MM.1S (cell line): ENCODE results near the gene ADAMTS17.

Experiments used
- DNase-seq: peaks from one replicate; pipeline ENCODE4 v3.0.0-alpha.2; 2015
- H2AFZ ChIP-seq: fragments of 300-600 bp; sonication (generic); 2 replicates; pipeline ENCODE4 v1.6.0; 2016; ENCODE audit warnings: antibody characterized with exemption, low read length
- H3F3A ChIP-seq: fragments of 300-600 bp; sonication (generic); 2 replicates; pipeline ENCODE4 v1.6.1; 2016; ENCODE audit warnings: mild to moderate bottlenecking, antibody characterized with exemption, low read length, moderate library complexity, mixed read lengths; ENCODE audit not compliant: insufficient read depth
- H3K27ac ChIP-seq: fragments of 300-600 bp; sonication (generic); 2 replicates; pipeline ENCODE4 v1.5.1; 2016; ENCODE audit warnings: mild to moderate bottlenecking, low read length
- H3K27me3 ChIP-seq: fragments of 300-600 bp; sonication (generic); replicated peaks from 2 replicates; pipeline ENCODE4 v1.6.0; 2016; ENCODE audit warnings: low read length; ENCODE audit not compliant: insufficient read depth
- H3K36me3 ChIP-seq: fragments of 300-600 bp; sonication (generic); replicated peaks from 2 replicates; pipeline ENCODE4 v1.6.1; 2016; ENCODE audit warnings: mild to moderate bottlenecking, low read length, mixed read lengths; ENCODE audit not compliant: insufficient read depth
- H3K4me1 ChIP-seq: fragments of 300-600 bp; sonication (generic); 2 replicates; pipeline ENCODE4 v1.6.1; 2016; ENCODE audit warnings: low read length, mixed read lengths
- H3K4me2 ChIP-seq: fragments of 300-600 bp; sonication (generic); 2 replicates; pipeline ENCODE4 v1.6.0; 2016; ENCODE audit warnings: low read depth, low read length
- H3K4me3 ChIP-seq: fragments of 300-600 bp; sonication (generic); 2 replicates; pipeline ENCODE4 v1.5.1; 2016; ENCODE audit warnings: low read length, mixed read lengths
- H3K79me2 ChIP-seq: fragments of 300-600 bp; sonication (generic); 2 replicates; pipeline ENCODE4 v1.6.1; 2016; ENCODE audit warnings: mixed run types, low read length, mixed read lengths
- H3K9ac ChIP-seq: fragments of 300-600 bp; sonication (generic); 2 replicates; pipeline ENCODE4 v1.6.1; 2016; ENCODE audit warnings: low read length, mixed read lengths
- H3K9me2 ChIP-seq: fragments of 300-600 bp; sonication (generic); replicated peaks from 2 replicates; pipeline ENCODE4 v1.6.1; 2016; ENCODE audit warnings: mild to moderate bottlenecking, low read length, mixed read lengths; ENCODE audit not compliant: insufficient read depth
- H3K9me3 ChIP-seq: fragments of 300-600 bp; sonication (generic); replicated peaks from 2 replicates; pipeline ENCODE4 v1.6.1; 2016; ENCODE audit warnings: mild to moderate bottlenecking, low read length, mixed read lengths; ENCODE audit not compliant: insufficient read depth
- H4K20me1 ChIP-seq: fragments of 300-600 bp; sonication (generic); 2 replicates; pipeline ENCODE4 v1.6.1; 2016; ENCODE audit warnings: mild to moderate bottlenecking, low read length, moderate library complexity, mixed read lengths; ENCODE audit not compliant: insufficient read depth
- CTCF ChIP-seq: fragments of 300-600 bp; sonication (generic); IDR thresholded peaks from 2 replicates; pipeline ENCODE4 v1.5.1; 2016; ENCODE audit warnings: antibody characterized with exemption, low read length, mixed read lengths
- EZH2 ChIP-seq: fragments of 300-600 bp; sonication (generic); optimal IDR thresholded peaks from 2 replicates; pipeline ENCODE3; 2017; ENCODE audit warnings: low read depth, mild to moderate bottlenecking, antibody characterized with exemption, low read length, mixed read lengths
- EZH2phosphoT487 ChIP-seq: fragments of 300-600 bp; sonication (generic); IDR thresholded peaks from 2 replicates; pipeline ENCODE4 v1.6.1; 2018; ENCODE audit warnings: antibody characterized with exemption, low read length

The ADAMTS17 gene

GRCh38 chr15:100276506-100276905 lies 65.3 kb downstream of the ADAMTS17 start:
- Histone ChIP-seq H3K9ac (no peak overlapping the region), H3F3A (no peaks in the 10 kb centered on the region), H3K79me2 (no peaks in the 10 kb centered on the region), H3K4me3 (no peak overlapping the region), H3K4me1 (no peaks in the 10 kb centered on the region), H2AFZ (no peak overlapping the region), H3K4me2 (no peak overlapping the region), H3K9me2 (no peaks in the 10 kb centered on the region), H3K9me3 (no peaks in the 10 kb centered on the region), H4K20me1 (no peaks in the 10 kb centered on the region), H3K36me3 (no peaks in the 10 kb centered on the region), H3K27ac (no peak overlapping the region), H3K27me3 (no peaks in the 10 kb centered on the region)
- DNase-seq: no peak
- no peak for TF ChIP-seq EZH2phosphoT487
- no peak for TF ChIP-seq EZH2
- TF ChIP-seq CTCF: no peak

- TF ChIP-seq EZH2 (no peak), EZH2phosphoT487 (no peak), CTCF (no peak)
These were observed 66.1 kb downstream of the ADAMTS17 start for GRCh38 chr15:100275641-100276040.

GRCh38 chr15:100269831-100270230 lies 71.9 kb downstream of the ADAMTS17 start:
- no peak overlapping the region for H3K4me3 ChIP-seq
- H3F3A ChIP-seq: no peaks in the 10 kb centered on the region
- no peaks in the 10 kb centered on the region for H3K36me3 ChIP-seq
- no peaks in the 10 kb centered on the region for H3K27me3 ChIP-seq
- H3K4me2 ChIP-seq: no peak overlapping the region
- no peaks in the 10 kb centered on the region for H3K9me3 ChIP-seq
- no peak overlapping the region for H3K9ac ChIP-seq
- no peak for DNase-seq
- H3K4me1 ChIP-seq: no peaks in the 10 kb centered on the region
- H4K20me1 ChIP-seq: no peaks in the 10 kb centered on the region
- no peaks in the 10 kb centered on the region for H3K9me2 ChIP-seq
- no peak overlapping the region for H2AFZ ChIP-seq
- no peaks in the 10 kb centered on the region for H3K79me2 ChIP-seq
- TF ChIP-seq CTCF (no peak), EZH2 (no peak), EZH2phosphoT487 (no peak)
- H3K27ac ChIP-seq: no peak overlapping the region

More at GRCh38 chr15:100275641-100276040, 66.1 kb downstream of the ADAMTS17 start:
- Histone ChIP-seq H3K27me3 (no peaks in the 10 kb centered on the region), H3F3A (no peaks in the 10 kb centered on the region), H3K36me3 (no peaks in the 10 kb centered on the region), H4K20me1 (no peaks in the 10 kb centered on the region), H3K4me3 (no peak overlapping the region), H3K9me2 (no peaks in the 10 kb centered on the region), H3K4me1 (no peaks in the 10 kb centered on the region), H3K79me2 (no peaks in the 10 kb centered on the region), H2AFZ (no peak overlapping the region), H3K4me2 (no peak overlapping the region), H3K9ac (no peak overlapping the region), H3K27ac (no peak overlapping the region), H3K9me3 (no peaks in the 10 kb centered on the region)
- DNase-seq: no peak
